Esophagus muscularis mucosa (tissue), 3 donors: ENCODE results near the gene MAN1C1.

ENCODE experiments used
- POLR2A ChIP-seq: fragments of 450-650 bp; IDR thresholded peaks from one replicate; pipeline ENCODE4 v1.6.1; 2017; ENCODE audit warnings: antibody characterized with exemption, moderate library complexity, mild to moderate bottlenecking, low read depth
- TF ChIP-seq, protein P1 (sequence below), 3 experiments: fragments of 200-600 bp in 2 of 3; fragments of 450-650 bp in 1 of 3; sonication (generic) in 2 of 3; IDR thresholded peaks; one replicate each; pipeline ENCODE4 v1.5.1; 2017 to 2019; ENCODE audit warnings: antibody characterized with exemption in 3 of 3, mild to moderate bottlenecking in 2 of 3, moderate library complexity in 1 of 3

DNA sequence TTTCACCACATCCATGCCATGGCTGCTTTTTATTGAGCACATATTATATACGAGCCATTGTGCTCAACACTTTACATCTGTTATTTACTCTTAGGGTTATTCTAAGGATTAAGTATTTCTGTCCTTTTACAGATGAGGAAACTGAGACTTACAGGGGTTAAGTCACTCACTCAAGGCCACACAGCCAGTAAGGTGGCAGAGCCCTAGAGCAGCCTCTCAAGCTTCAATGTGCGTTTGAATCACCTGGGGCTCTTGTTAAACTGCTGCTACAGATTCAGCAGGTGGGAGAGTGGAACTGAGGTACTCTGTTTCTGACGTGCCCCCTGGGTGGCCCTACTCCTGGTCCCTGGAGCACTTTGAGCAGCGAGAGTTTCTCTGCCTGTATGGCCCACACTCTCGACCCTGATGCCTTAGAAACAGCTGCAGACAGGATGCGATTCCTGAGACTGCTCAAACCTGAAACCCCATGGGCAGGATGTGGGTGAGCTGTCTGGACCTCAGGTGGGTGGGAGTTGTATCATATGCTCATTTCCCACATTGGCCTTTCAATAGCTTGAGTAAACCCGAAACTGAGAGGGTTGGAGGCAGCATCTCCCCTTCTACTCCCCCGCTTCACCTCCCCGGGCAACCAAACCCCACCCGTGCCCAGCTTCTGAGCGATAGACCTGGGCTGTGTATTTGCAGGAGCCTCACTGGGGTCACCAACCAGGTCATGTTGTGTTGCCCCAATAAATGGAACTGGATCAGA lies 59.3 kb downstream of the MAN1C1 start:
- no peak for TF ChIP-seq POLR2A
- TF ChIP-seq, protein P1, sequence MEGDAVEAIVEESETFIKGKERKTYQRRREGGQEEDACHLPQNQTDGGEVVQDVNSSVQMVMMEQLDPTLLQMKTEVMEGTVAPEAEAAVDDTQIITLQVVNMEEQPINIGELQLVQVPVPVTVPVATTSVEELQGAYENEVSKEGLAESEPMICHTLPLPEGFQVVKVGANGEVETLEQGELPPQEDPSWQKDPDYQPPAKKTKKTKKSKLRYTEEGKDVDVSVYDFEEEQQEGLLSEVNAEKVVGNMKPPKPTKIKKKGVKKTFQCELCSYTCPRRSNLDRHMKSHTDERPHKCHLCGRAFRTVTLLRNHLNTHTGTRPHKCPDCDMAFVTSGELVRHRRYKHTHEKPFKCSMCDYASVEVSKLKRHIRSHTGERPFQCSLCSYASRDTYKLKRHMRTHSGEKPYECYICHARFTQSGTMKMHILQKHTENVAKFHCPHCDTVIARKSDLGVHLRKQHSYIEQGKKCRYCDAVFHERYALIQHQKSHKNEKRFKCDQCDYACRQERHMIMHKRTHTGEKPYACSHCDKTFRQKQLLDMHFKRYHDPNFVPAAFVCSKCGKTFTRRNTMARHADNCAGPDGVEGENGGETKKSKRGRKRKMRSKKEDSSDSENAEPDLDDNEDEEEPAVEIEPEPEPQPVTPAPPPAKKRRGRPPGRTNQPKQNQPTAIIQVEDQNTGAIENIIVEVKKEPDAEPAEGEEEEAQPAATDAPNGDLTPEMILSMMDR (IDR thresholded peaks at IDR 0.05), result no peak
